Bone marrow (tissue), 2 donors: ENCODE results near the gene CHD6.

Experiments
- DNase-seq, 2 donors: peaks; one replicate each; lab custom pipeline; 2025; lab: John Stamatoyannopoulos, UW

CHD6 gene

DNA sequence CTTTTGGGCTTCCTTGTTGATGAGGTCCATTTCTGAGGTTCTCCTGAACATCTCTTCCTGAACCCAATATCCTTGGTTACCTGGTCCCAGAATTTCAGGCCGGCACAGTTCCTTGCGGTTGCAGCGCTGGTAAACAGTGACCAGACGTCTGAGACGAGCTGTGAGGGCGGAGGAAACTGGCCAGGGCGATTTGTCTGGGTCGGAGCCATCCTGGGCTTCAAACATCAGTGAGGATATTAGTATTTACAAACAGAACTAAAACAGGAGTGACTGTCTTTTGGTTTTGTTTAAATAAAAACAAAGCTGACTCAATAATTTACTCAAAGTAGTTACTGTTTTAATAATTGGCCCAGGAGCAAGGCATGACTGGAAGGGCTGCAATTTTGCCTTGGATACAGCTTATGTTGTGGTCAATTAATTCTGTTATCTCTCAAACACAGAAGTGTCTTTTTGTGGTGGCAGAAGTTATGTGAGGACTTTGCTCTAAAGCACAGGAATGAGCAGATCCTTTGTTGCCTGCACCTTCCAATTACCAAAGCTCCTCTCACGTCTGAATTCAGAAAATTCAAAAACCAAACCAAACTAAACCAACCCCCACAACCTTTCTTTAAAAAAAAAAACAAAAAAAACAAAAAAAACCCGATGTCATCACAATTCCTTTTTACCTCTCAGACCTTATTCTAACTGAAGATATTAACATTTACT lies 192.8 kb downstream of the CHD6 start:
- DNase-seq, result no peak

DNA sequence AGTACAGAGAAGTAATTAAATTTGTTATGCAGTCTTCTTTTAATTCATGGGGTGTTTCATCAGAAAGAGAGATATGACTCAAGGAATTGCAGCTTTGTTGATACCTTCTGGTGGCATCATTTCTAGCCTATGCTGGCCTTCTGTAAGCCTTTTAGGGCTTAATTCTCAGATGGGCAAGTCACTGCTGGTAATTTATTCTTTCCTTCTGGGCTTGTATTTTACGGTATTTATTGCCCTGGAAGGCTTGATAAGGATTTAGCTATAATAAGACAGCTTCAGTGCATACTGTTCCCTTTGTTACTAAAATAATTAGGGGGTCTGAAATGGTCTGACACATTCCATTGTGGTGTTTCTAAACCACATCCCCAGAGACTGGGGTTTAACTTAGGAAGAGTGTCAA lies 193.6 kb downstream of the CHD6 start:
- no peak for DNase-seq

DNA sequence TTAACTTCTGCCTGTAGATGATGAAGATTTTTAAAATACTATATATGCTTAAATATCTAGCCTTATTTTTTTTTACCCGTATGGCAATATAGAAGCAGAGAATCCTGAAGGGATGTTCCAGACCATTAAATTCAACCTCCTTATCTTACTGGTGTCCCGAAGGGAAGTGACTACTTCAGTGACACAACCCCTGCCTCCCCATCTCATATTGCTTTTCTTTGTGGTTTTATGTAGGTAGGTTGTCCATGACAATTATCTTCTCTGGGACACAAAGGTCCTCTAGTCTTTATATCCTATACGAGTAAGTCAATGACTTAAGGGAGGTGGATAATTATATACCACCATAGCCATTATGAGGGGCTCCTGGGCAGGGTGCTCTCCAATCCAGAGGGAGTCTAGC lies 194.2 kb downstream of the CHD6 start:
- DNase-seq, result no peak

DNA sequence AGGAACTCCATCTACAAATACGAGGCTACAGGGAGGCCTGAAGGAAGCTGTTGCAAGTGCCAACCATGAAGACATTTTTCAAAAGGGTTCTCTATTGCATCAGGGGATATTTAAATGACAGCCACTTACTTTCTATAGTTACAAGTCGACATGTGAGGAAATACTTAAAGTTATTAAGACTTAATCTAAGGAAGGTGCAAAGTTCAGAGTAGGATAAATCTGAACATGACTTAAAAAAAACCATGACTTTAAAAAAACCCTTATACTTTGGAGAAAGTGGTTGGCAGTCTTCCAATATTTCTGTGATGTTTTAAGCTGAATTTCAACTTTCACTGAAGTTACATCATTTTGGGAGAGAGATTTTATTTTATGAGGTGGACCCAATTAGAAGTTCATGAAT lies 195.2 kb downstream of the CHD6 start:
- DNase-seq, result no peak

DNA sequence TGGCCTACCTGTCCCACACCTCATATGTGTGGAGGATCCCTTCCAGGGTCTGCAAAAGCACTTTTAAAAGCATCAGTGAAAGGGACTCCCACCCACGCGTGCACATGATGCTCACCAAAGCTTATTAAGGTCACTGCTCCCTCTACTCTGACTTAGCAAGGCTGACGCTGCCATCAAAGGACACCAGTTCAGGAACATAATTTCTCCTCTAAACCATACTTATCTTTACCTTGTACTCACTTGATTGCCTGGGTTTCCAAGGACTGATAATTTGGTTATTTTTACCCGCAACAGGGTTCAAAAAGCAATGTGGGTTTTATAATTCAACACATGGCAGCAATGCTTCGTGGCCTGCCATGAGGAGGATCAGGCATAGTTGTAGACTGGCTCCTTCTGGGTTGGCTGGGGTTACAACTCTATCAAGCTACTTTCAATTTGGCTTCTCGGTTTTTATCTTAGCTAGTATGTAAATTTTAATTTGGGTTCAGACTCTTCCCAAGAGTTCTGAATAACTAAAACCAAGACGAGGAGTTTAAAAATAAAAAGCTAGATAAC lies 199.4 kb downstream of the CHD6 start:
- DNase-seq, result no peak

DNA sequence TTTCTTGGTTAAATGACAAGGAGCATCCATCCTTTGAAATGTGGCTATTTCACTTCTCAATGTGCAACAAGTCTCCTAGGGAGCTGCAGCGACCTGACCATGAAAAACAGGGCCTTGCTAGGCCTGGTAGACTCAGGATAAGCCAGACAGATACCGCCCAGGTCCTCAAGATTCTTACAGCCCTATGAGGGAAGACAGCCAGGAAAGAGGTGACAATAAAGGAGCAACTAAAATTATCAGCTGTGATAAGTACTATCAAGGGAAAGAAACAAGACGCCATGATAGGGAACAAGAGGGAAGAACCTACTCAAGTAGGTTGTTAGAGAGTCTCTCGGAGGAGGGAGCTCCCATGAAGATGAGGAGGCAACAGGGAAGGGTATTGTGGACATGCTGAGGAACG lies 200.1 kb downstream of the CHD6 start:
- no peak for DNase-seq

DNA sequence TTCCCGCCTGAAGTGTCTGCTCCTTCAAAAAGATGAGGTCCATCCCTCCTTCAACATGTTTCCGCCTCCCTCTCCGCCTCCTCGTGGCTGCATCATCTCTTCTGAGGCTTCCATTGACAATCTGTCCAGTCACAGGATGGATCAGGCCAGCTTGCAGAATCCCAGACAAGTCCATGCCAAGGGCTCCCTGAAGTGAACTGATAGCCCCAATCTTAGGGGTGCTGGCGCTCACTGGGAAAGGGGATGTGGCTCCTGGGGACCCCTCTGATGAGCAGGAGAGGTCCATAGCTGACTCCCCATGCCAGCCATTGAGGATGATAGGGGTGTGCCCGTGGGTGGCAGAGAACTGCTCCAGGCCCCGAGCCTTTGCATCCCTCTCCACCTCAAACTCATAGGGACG lies 203.0 kb downstream of the CHD6 start:
- no peak for DNase-seq

DNA sequence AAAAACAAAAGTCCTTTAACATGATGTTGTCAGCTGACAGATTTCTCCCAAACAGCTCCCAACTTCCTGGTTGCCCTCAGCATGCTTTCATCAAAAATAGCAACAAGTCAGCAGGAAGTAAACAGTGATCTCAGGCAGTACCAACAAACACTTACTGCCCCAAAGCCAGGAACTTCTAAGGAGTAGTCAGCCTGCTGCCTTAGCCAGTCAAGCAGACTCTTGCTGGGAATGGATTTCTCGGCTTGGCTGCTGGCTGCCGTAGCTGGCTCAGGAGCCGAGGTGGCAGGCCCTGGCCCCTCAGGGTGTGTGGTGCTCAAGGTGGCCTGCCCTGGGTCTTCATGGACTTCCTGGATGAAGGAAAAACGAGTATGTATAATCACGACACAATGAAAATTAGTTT lies 205.0 kb downstream of the CHD6 start:
- no peak for DNase-seq

DNA sequence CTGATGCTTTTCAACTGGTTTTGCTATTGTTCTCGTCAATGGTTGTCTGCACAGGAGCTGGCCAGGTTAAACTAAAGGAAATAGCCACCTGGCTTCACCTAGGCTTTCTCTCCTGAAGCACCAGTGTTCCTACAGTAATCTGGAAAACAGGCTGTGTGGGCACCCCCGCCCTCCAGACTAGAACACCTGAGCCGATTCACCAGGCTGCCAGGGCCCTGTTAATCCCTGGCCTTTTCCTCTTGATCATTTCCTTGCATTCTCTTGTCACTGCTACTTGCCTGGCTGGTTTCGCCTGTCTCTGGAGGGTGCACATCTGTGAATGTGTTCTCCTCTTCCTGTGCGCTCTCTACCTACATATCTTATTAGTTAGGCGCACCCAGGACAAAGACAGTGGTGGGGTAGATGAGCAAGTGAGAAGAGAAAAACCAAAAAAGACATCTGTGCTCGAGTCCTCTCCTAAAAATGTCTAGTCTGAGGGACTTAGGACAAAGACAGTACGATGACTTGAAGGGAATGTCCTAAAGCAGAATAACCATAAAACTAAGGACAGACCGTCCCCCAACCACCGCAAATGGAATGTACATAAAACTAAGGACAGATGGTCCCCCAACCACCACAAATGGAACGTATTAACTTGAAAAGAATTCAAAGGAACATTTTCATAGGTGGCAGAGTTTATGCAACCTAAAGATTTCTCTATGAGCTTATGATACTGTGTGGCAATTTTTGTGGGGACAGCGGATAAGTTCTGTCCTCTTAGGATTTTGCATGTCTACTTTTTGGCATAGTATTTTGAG lies 205.7 kb downstream of the CHD6 start:
- no peak for DNase-seq

DNA sequence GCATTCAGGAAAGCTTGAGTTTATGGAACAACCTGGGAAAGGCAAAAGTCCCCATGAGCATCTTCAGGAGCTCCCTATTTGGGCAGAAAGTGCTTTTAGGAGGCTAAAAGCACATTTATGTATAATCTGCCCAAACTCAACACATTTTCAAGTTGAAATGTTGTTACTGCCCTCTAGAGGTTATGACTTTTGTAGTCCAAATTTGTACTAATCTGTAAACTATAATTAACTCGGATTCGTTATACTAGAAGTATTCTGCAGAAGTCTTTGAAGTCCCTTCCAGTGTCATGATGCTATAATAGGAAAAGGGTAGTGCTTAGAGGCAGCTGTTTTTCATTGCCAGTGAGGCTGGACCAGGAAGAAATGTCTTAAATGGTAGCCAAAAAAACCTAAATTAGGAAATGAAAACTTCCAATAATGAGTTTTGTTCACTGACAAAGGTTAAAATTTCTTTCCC lies 206.8 kb downstream of the CHD6 start:
- DNase-seq, result peak in 1 of 2 donors; percentile 4

DNA sequence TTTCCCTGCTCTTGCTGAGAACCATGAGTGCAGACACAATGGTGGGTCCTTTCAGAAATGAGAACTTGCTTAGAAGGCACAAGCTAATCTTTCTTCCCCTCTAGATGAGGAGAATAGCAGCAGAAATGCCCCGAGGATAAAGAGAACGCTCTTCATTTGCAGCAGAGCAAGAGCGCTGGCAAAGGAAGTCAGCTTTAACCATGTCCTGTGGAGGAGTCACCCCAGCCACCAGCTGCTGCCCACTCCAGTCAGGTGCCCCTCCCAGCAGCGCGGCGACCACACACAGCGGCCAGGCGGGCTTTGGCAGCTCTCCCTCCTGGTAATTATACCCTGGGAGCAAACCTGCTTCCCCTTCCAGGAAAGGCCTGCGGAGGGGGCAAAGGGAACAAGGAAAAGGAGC lies 209.2 kb downstream of the CHD6 start:
- DNase-seq, result peak in 1 of 2 donors; percentile 71

DNA sequence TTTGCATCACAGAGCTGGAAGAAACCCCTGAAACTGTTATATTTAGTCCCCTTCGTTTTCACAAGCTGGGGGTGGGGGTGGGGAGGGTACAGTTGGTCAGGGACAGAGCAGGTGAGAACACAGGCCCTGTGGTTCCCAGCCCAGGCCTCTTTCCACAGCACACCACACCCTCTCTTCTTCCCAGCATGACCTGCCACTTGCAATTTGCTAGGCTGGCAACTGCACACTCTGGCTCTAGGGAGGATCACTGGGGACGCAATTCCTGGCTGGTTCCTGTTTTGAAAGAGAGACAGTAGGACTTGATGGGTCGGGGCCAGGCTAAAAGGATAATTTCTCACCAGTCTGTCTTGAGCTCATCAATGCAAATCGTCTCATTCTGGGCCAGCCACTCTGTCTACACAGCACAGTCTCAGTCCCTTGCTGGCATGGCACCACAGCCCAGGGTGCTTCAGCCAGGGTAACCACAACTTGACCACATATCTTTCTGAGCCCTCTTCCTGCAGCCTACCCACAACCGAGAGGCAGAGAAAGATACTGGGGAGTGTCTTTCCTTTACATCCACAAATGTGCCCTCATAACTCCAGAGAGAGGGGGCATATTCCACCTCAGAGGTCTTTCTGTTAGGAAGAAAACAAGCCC lies 209.9 kb downstream of the CHD6 start:
- peak in 1 of 2 donors; percentile 33 for DNase-seq

DNA sequence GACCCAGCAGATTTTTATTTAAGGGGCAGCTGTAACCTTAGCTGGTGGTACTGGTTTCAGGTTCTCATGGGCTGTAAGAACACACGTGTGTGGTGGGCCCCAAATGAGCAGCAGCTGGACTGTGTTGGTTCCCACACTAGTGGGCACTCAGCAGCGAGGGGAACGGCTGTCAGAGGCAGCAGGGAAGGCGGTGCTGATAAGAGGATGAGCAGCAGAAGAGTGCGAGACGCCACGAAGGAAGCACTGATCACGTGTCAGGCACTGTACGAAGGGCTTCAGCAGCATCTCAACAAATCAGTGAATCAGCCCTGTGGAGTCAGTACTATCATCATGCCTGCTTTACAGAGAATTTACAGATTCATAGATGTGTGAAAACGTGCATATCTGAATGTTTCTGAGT lies 210.6 kb downstream of the CHD6 start:
- DNase-seq, result no peak

DNA sequence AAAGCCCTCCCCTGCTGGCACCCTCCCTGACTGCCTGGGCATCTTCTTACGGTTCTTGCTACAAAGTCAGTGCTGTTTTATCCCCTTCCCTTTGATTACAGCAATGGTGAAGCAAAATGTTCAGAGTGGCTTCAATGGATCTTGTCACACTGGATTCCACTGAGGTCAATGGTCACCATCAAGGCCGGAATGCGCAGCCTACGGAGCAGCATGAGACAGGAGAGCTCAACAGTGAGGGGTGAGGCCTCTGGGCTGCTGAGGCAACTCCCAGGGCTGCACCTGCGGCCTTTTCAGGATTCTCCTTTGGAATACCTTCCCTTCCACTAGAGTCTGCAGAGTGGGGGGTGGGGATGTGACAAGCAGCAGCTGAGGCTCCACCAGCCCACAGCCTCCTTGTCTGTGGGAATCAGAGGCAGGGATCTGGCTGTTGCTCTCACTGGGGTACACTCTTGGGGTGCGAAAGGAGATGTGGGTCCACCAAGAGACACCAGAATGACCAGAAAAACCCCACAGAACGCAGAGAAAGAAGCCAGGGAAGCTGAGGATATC lies 211.2 kb downstream of the CHD6 start:
- DNase-seq, result no peak

DNA sequence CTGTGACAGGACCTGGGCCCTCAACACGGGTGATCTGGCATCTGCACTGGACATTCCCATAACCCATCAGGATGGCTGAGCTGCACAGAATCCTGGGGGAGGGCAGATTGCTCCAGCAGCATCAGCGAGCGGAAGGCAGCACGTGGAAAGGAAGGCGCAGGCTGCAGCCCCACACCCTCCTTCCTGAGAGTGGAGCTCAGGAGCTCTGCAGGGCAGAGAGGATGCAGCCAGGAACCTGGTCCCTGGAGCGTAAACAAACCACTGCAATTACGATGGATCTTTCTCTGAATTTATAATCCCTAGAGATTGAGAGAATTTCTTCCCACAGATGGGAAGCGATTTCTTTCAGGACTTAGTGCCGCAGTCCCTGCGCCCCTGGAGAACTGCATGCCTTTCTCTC lies 211.8 kb downstream of the CHD6 start:
- no peak for DNase-seq

DNA sequence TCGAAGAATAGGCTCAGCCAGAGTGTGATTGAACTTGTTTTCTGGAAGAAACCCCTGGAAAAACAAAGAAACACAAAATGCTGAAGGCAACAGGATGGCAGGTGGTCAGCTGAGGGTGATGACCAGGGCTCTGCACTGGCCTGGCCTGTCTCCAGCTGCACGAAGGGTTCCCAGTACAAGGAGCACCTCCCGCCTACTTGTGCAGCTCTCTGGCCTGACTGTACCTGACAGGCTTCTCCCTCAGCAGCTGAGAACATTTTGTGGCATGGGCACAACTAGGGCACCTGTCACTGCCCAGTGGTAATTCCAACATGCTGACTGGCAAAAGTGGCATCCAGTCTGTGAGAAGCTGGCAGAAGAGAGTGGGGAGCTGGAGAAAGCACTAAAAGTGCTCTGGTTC lies 212.7 kb downstream of the CHD6 start:
- DNase-seq, result no peak

DNA sequence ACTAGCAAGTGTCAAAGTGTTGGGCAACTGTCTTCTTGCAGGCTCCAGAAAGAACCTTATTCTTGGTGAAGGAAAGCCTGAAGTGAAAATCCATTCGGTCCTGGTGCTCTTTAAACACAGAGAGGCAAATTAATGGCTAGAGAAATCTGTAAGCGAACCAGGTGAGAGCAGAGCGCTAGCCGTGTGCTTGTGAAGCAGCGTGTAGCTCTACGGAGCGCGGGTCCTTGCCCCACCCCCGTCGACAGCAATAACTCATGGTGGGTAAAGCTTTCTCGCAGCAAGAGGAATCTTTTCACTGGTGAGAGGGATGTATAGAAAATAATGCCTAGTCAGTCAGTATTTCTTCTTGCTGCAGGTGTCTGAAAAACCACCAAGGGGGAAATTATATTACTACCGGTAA lies 214.6 kb downstream of the CHD6 start:
- no peak for DNase-seq

DNA sequence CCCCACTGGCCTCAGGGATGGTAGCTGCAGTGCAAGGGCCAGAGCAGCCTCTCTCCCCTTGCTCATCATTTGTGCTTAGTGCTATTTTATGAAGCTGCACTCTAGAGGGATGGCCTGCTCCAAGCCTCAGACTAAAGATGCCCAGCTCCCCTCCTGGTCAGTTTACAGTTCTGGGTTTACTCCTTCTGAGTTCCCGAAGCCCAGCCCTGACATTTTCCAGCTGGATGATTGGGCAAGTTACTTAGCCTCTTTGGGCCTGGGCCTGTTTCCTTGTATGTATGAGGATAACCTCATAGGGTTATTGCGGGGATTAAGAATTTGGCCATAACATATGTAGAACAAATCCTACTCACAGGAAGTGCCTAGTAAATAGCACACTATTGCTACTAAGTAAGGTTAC lies 219.8 kb downstream of the CHD6 start:
- DNase-seq, result no peak

DNA sequence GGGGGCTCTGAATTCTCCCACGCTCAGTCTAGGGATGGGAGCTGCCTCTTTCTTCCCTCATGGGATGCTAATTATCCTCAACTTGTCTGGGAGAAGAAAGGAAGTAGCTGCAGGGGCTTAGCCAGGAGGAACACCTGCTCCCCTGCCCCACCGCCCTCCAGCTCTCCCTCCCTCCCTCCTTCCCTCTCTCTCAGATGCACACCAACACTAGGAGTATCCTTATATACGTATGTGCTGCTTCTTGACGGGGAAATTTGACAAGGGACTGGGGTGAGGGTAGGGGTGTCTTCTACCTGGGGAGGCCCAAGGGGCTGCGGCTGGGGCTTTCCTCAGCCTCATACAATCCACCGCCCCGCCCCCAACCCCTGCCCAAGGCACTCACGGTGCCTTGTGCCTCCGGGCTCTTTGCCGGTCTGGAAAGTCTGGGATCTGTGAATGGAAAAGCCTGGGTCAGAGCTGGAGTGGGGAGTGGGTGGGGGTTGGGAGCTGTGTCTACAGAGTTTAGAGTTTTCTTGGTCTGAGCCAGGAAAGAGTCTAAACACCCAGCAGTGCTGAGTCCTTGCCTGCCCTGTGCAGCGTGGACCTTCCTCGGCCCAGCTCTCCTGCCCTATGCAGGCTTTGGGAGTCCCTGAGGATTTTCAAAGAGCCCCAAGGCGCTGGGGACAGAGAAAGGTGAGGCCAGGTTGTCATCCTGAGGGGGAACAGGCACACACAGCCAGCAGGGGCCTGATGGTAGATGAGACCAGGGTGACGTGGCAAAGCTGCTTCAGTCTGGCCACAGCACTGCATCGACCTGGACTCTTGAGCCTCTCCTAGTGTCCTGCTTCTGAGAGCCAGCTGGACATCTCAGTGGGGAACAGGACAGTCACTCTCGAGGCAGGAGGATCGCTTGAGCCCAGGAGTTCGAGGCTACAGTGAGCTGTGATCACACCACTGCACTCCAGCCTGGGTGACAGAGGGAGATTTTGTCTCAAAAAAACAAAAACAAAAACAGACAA lies 222.2 kb downstream of the CHD6 start:
- no peak for DNase-seq

DNA sequence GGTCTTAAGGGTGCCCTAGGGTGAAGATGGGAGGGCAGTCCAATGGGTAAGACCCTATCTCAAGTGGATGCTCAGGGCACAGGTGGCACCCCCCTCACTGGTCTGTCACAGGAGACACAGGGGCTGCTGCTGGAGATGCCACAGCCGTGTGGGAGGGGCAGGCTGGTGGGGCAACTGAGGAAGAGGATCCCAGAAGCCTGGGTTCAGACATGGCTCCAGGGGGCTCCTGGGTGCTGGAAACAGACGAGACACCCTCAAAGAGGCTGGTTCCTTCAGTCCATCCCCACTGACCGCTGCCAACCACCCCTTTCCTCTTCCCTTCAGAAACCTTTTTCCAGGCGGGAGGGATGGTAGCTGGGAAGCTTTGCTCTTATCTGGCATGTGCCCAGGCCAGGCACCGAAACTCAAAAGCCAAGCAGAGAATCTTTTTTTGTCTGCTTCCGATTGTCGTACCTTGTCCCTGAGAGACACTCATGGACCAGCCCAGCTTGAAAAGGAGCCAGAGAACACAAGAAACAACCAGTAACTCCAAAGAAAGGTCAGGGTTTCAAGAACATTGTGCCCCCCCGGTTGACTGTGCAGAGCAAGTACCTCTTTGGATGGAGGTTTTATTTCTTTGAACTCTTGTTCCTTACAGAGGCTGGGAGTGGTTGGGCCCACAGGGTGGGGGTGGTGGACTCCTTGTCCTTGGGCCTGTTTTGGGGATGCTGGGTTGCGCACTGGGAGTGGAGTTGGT lies 223.1 kb downstream of the CHD6 start:
- no peak for DNase-seq

DNA sequence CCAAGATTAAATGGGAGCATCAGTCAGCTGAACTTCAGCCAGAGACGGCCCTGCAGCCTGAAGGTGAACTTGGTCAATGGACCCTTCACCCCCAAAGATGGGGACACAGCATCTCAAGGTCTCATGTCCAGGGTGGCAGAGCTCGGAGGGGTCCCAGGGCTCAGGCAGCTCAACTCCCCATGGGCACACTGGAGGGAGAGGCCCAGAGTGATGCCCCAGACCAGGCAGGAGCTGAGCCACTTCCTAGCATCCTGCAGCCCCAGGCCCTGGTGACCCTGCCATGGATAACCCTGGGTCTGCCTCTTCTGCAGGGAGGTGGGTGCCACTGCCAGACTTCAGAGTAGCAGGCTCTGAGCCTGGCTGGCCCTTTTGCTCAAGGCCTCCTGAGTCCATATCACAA lies 224.1 kb downstream of the CHD6 start:
- no peak for DNase-seq
